HG03342 (cell line): ENCODE measurements around the gene SCGB1A1.

Experiments used
- ATAC-seq: cut with Tn5 transposase; IDR thresholded peaks from one replicate; pipeline ENCODE4 v1.9.1; 2021; ENCODE audit warnings: mild to moderate bottlenecking, moderate library complexity; ENCODE audit not compliant: unreplicated experiment

The SCGB1A1 gene

DNA sequence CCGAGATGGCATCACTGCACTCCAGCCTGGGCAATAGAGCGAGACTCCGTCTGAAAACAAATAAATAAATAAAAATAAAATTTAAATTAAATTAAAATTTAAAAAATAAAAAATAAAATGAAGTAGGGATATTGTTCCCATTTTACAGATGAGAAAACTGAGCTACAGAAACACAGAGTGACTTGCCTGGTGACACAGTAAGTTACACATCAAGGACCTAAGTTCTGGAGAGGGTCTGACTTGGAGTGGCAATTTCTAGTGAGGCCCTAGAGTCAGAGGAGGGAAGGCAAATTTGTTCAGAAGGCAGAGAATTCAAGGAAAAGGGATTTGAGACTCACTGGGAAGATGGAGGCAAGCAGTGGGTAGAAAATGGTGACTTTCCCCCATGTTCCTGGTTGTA is 2.0 kb downstream of the SCGB1A1 start:
- no peak for ATAC-seq

DNA sequence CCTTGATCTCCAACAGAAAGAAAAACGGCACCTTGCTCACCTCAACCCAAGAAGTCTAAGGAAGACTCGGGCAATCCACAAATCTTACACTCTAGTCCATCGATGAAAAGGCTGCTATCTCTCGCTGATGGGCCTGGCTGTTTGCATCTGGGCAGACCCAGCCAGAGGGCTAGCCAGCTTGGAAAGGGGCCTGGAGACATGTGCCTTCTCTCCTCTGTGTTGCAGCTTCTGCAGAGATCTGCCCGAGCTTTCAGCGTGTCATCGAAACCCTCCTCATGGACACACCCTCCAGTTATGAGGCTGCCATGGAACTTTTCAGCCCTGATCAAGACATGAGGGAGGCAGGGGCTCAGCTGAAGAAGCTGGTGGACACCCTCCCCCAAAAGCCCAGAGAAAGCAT is 3.2 kb downstream of the SCGB1A1 start:
- no peak for ATAC-seq

- no peak for ATAC-seq
Observed at GRCh38 chr11:62423012-62423411, 4.2 kb downstream of the SCGB1A1 start.

- ATAC-seq: no peak
Observed at GRCh38 chr11:62427630-62428233, 8.9 kb downstream of the SCGB1A1 start.

- ATAC-seq: no peak
Observed at GRCh38 chr11:62428871-62429560, 10.2 kb downstream of the SCGB1A1 start.

DNA sequence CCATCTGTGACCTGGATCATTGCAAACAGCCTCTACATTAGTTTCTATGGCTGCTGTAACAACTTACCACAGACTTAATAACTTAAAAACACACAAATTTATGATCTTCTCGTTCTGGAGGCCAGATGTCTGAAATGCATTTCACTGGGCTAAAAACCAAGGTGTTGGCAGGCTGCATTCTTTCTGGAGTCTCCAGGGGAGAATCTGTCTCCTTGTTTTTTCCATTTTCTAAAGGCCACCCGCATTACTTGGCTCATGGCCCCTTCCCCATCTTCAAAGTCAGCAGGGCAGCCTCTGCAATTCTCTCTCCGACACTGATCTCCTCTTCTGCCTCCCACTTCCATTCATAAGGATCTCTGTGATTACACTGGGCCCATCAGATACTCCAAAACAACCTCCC is 11.6 kb downstream of the SCGB1A1 start:
- no peak for ATAC-seq

- ATAC-seq: no peak
Observed at GRCh38 chr11:62431171-62431901, 12.5 kb downstream of the SCGB1A1 start.

DNA sequence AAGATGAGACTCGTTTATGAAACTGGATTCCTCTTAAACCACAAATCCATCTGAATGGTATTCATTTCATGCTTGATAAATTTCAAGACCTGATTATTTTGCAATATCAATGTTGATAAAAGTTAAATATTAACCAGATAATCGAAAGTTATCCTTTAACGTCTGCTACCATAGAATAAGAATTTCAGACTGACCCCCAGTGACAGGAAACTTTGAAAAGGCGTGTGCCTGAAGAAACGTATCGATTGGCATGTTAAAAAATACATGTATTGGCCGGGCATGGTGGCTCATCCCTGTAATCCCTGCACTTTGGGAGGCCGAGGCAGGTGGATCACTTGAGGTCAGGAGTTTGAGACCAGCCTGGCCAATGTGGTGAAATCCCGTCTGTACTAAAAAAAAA is 13.9 kb downstream of the SCGB1A1 start:
- ATAC-seq: no peak

GRCh38 chr11:62433141-62433903 is 14.5 kb downstream of the SCGB1A1 start:
- no peak for ATAC-seq

DNA sequence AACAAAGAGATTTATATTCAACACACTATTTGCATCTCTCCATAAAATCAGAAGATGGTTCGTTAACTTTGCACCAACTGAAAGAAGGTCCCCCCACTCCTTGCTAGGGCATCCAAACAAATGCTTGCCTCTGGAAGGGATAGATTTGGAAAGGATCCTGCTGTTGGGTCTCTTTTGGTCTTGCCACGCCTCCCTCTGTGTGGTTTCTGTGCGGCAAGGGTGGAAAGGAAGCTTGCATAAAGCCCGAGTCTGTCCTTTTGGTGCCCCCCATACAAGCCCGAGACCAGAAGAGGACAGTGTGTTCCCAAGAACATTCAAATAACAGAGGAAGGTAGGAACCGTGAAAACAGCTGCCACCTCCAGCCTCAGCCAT is 15.1 kb downstream of the SCGB1A1 start:
- no peak for ATAC-seq

DNA sequence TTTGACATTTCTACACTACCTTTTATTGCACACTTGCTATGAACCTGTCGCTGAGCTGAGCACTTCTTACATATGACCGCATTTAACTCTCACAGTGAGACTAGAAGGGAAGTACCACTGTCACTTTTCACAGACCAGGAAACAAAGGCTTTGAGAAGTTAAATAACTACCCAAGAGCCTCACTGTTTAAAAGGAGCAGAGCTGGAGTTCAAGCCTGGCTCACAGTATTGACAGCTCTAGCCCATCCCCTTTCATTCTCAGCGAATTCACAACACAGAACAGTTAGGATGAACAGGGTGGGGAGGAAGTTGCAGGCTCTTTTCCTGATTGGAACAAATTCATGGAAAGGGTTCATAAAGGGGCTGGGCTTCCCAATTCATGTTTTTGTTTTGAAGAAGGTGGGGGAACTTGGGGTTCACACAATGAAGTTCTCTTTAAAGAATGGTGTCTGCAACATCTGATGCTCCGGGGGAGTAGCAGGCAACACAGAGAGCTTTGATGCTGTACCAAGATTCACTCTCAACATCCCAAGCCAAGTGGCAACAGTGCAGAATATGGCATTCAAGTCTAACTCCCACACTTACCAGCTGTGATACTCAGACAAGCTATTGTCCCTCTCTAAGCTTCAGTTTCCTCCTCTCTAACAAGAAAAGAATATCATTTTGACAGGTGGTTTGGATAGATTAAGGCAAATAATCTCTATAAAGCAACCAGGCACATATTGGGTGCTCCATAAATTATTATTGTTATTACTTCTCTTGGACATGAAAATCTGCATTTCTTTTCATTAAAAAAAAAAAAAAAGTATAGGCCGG is 17.2 kb downstream of the SCGB1A1 start:
- ATAC-seq: no peak

- ATAC-seq: no peak
Observed at GRCh38 chr11:62437616-62438015, 18.8 kb downstream of the SCGB1A1 start.

DNA sequence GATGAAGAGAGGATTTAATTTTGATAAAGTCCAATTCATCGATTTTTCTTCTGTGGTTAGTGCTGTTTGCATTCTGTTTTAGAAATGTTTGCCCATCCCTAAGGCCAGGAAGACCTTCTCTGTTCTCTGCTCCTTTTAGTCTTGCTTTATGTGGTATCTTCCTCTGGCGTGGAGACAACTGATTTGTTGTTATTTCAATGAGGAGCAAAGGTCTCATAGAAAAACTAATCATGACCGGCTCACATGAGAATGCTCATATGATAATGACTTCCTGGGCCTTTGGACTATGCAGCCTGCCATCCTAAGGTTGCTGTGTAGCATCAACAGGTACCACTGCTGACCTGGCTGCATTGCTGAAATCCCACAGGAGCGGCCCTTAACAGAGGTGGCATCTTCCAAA is 19.8 kb downstream of the SCGB1A1 start:
- ATAC-seq: no peak

GRCh38 chr11:62439785-62440602 is 21.2 kb downstream of the SCGB1A1 start:
- ATAC-seq: no peak

DNA sequence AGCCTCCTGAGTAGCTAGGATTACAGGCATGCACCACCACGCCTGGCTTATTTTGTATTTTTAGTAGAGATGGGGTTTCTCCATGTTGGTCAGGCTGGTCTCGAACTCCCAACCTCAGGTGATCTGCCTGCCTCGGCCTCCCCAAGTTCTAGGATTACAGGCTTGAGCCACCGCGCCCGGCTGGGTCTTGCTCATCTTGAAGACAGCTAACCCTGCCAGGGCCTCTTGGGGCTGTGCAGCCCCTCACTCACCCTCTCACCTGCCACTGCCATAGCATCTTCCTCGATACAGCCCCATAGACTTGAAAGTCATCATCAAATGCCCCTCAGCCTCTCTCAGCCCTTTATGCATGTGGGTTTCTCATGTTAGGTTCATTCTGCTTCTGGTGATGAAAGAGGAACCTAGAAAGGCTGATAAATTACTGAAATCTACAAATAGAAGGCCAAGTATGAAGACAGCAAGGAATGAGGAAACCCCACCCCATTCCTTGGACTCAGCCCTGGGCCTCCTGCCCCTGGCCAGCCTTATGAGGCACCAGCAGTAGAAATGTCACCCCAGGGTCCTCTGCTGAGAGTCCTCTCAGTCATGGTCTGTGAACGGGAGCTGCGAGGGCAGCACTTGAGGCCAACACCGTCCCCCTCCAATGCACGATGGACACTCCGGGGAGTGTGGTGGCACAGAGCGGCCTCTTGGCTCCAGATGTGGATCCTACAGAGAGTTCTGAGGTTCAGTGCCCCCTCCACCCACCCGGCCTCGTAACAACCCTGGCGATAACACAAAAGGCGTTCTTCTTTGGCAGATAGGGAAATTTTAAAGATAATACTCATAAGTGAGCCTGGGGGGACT is 24.8 kb downstream of the SCGB1A1 start:
- no peak for ATAC-seq

DNA sequence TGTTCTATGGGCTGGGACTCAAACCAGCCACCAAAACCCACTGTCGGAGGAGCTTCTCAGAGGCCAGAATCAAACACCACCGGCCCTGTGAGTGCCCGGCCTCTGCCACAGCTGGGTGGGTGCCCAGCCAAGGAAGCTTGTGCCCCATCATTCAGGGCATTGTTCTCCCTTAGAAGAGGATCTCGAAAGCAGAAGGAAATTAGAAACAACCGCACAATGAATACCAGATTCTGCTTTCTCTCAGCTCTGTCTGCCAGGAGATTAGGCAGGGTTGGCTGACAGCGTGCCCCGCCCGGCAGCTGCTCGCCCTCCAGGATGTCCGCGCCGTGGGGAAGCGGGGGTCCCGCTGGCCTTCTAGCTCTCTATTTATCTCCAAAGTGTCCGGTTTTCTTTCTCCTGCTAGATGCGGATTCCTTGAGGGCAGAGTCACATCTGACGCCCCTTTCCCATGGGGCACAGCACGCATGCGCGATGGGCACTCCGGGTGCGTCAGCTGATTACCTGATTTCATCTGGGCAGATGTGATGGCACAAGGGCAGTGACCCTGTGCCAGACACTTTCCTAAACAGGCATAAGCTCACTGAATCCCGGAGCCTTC is 25.5 kb downstream of the SCGB1A1 start:
- no peak for ATAC-seq

DNA sequence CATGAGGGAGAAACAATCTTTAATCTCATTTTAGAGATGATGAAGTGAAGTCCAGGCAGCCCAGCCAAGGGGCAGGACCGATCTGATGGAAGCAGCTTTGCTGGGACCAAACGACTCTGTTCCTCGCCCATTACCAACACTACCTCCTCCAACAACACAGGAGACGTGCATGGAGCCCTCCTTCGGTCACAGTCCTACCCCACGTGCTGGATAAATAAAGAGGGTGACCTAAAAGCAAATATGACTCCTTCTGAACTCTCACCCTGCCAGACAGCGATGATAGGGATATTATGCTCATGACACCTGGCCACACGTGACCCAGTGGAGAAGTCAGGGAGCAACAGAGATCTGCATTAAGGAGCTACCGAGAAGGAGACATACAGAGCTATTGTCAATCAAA is 26.0 kb downstream of the SCGB1A1 start:
- ATAC-seq: no peak

- no peak for ATAC-seq
Observed at GRCh38 chr11:62445314-62445740, 26.5 kb downstream of the SCGB1A1 start.
